Ecto neural progenitor cell (in vitro differentiated cells): Measurements from ENCODE around the gene F2.

Experiments
- DNase-seq: peaks from one replicate; pipeline ENCODE4 v3.0.0-alpha.2; 2018; ENCODE audit warnings: low spot score

The F2 gene

DNA sequence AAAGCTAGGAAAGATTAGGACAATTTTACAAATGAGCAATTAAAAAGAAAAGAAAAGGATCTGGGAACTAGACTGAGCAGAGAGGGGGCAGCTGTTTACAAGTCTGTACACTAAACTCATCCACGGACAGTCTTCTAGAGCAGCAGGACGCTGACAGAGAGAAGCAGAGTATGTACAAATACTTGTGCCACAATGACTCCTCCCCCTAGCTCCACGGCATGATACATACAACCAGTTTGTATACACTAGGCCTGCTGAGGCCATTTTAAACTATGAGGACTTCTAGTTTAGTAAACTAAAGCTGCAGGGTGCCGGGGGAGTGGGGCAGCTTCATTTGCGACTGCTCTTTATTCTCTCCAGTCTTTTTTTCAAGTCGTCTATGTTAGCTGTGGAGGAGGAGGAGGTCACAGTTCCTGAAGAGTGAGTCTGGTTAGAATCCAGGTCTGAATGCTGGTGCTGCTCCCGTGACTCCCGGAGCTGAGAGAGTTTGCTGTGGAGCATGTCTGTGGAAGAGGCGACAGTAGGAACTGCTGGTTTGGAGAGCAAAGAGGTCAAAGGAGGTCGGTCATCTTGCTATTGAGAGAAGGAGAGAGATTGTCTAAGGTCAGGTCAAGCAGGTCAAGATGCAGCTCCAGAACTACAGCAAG, 24.8 kb downstream of the F2 start:
- DNase-seq = no peak

DNA sequence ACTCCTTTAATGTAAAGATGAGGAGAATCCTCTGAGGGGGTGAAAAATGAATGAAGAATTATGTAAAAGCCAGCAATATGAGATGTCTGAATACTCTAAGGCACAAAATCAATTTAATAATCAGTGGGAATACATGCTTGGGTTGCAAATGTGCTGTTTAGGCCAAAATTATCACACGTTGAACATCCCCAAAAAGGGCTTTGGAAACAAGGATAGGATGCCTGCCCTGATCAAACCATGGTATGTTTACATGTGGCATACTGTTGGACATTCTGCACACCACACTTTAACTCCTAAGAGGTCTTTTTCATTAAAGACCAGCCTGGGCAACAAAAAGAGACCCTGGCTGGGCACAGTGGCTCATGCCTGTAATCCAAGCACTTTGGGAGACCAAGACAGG, 26.3 kb downstream of the F2 start:
- DNase-seq = no peak

DNA sequence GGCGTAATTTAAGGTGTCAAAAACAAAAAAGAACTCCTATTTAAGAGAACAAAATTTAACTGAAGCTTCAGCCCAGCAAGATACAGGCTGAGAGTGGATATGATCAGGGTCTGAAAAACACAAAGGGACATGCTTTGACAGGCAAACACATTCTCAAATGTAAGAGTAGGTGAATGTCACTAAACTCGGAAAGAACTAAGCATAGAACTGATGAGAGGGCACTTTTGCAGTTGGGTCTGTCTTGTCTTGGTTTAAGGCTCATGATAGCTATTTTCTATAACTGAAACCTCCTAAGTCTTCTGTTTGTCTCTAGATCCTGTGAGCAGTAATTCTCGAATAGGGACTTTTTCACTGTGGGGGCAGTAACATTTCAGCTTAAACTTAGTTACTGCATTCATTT, 27.0 kb downstream of the F2 start:
- DNase-seq = no peak

DNA sequence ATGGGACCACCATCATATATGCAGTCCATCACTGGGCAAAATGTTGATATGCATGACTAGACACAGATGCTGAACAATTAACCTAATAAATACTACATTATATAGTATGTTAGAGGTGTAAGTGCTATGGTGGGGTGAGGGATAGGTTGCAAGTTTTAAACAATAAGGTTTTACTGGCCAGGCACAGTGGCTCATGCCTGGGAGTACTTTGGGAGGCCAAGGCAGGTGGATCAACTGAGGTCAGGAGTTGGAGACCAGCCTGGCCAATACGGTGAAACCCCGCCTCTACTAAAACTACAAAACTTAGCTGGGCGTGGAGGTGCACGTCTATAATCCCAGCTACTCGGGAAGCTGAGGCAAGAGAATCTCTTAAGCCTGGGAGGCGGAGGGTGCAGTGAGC, 28.1 kb downstream of the F2 start:
- DNase-seq = no peak

DNA sequence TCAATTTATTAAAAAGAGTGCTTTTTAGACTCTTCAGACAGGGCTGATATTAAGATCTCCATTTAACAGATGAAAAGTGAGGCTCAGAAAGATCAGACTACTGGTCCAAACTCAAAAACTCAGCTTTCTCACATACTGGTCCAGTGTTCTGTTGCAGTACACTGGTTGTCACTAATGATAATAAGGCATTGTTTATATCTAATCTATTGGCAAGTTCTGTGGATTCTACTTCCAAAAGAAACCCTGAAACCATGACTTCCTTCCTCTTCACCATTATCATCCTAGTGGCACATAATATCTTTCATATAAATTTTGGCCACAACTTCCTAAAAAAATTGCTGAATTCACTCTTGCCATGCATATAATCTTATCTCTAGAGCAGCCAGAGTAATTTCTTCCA, 36.9 kb downstream of the F2 start:
- no peak for DNase-seq

DNA sequence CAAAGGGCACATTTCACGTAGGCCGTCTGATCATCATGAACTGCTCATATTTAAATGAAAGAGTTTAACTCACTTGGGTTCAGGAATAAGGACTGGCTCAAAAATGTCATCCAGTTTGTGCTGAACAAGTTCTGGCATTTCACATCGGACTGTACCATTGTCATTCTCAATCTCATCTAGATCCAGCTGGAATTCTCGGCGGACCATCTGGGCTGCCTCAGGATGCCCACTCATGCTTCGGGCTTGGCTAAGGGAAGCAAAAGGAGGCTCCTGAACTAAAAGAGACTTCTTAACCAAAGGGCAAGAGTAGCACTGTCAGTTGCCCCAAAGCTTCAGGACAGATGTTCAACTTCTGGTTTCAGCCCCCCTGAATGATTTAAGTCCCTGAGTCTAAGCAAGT, 40.2 kb downstream of the F2 start:
- DNase-seq = no peak

DNA sequence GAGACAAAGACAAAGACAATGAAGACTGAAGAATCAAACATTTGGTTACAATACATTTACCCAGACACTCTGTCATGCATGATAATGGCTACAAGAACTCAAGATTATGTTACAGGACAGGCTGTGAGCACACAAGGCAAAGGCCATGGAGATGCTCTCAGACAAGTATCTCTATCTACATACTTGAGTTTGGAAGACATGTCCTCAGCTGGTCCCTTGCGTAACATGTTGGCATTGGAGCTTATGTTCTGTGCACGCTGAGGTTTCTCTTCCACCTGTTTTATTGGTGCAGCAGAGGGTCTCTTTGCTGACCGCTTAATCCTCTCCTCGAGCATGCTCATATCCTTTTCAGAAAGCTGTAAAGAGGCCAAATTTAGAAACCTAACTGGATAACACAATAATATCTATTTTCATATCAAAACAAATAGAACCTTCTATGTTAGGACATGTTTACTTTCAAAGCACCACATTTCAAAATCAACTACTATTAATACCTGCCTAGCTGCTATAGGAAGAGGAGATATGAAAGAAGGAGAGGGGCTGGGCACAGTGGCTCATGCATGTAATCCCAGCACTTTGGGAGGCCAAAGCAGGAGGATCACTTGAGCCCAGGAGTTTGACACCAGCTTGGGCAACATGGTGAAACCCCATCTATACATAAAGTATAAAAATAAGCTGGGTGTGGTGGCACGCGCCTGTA, 41.6 kb downstream of the F2 start:
- no peak for DNase-seq

DNA sequence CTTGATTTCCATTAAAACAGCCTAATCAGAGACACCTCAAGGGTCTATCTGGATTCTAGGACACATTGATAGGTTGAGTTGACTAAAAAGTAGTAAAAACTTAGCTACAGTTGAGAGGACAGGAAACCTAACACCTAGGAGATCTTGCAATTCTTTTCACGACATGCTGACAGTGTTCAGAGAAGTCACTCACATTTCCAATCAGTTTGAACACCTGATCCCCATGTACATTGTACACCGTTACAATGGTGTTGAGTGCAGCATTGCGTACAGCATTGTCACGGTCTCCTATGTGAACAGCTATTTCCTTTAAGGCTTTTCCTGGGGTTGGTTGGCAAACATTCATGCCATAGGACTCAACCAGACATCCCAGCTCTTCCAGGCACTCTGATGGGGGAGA, 42.8 kb downstream of the F2 start:
- no peak for DNase-seq

DNA sequence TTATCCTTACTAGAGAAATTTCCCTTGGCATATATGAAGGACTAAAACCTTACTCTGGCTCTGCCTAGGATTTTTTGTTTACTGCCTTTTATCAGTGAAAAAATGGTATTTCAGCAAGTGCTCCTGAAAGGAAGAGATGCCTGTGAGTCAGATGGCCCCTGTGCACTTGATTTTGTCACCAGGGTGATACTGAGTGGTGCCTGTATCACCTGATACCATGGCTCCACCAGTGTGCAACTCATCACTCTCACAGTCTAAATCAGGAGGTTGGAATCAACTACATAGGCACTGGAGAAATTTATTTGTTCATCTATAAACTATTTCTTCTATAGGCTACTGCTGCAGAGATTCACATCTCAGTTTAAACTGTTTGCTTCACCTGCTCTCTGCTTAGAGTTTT, 43.2 kb downstream of the F2 start:
- no peak for DNase-seq

DNA sequence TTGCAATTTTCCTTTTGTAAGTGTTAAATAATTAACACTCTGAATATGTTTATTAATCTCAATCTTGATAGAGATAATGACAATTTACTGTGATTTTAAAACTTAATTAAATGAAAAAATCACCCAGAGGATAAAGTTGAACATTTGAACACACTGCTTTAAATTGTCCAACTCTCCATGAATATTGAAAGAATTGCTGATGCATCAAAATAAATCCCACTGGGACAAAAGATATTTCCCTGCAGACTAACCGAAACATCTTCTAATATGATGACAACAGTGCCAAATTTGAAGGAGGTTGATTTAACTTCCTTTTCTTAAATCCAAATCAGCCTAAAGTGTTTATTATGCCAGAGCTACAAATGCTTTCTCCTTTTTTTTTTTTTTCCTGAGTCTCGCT, 47.6 kb downstream of the F2 start:
- no peak for DNase-seq

DNA sequence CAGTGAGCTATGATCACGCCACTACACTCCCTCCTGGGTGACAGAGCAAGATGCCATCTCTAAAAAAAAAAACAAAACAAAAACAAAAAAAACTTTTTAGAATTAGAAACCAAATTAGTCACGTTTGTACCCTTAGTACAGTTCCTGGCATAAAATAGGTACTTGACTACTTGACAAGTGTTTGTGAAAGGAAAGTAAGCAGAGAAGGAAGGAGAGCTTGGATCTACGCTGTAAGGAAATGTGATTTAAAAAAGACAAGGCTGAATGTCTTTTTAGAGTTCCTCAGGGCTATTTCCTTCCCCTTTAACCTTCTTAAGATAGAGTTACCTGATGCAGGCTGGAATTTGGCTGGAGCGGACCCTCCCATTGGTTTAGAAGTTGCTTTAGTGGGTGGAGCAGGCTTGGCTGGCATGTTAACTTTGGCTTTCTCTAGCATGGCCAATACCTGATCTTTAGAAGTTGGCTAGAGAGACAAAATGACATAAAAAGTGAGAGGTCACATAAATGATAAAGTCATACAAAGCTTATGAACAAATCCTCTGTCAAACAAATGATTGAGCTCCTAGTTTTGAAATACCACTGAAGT, 50.7 kb downstream of the F2 start:
- DNase-seq = no peak

DNA sequence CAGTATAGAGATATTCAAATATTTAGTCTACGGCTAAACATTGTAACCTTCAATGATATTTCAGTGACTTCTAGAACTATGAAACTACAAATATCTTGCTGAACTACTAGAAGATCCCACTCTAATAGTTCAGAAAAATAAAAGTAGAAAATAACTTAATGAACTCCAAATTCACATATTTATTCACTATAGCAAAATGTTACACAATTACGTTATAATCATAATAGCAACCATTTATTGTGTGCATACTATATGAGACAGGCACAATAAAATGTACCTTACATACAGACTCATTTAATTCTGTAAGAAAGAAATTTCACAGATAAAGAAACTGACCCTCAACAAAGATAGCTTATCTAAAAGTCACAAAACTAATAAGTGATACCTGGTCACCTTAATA, 57.9 kb downstream of the F2 start:
- no peak for DNase-seq

DNA sequence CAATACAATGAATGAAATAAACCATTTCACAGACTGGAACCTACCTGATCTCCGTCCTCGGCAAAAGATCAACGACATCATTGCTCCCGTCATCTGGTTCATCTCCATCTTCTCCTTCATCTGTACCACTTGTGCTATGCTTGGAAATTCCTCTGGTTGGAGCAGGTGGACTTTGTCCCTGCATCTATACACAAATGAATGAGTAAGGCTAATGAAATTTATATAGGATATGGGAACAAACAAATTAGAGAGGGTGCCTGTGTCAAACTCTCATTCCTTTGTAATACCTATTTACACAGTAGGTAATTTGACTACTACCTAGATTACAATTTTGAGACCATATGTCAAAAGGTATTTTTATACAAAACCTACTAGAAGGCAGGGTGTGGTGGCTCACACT, 59.4 kb downstream of the F2 start:
- DNase-seq = no peak
